ENCODE data around the gene WDR33. TPM values are rescaled to one million over a fixed set of nuclear protein-coding genes. Genes with fewer than 3 reads are reported as not detected.

WDR33 gene
- total and polyA plus RNA-seq, 8 donors = 7.9 to 99.9 (median 20.3) TPM

DNA sequence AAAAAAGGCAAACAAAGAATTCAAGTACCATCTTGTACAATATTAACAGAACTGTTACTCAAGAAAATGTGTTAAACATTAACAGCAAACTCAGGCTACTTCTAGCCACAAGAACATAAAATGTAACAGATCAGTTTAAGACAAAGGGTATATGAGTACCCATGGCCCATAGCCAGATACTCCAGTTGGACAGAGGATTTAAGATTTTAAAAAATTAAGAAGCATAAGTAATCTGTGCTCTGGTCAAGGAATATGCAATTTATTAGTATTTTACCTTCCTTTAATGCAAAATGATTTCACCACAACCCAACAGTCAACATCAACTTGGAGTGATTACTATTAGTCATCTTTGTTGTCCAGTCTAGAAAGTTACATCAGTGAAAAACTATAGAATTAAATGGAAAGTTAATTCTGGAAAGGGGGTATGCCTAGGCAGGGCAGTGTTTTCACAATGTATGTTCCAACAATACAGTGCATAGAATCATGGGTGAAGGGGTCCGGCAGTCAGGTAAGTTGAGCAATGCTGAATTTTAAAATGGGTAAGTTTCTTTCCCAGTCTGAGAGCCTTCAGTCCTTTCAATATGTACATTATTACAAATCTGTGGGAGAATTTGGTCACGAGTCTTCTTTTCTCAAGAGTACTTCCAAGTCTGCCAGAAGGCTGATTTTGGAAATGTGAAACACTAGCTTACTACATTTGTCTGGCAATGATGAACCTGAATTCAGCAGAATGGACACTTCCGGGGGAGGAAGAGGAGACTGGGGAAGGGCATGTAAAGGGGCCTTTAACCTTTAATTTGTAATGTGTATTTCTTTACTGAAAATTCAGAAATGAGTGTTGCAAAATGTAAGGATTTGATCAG, 75.2 kb downstream of the WDR33 start:
- TF ChIP-seq EP300 (IDR thresholded peaks at IDR 0.05) (no peak), POLR2AphosphoS5 (IDR thresholded peaks at IDR 0.05) (no peak), POLR2A (IDR thresholded peaks at IDR 0.05) (no peak)
- TF ChIP-seq, protein P1, sequence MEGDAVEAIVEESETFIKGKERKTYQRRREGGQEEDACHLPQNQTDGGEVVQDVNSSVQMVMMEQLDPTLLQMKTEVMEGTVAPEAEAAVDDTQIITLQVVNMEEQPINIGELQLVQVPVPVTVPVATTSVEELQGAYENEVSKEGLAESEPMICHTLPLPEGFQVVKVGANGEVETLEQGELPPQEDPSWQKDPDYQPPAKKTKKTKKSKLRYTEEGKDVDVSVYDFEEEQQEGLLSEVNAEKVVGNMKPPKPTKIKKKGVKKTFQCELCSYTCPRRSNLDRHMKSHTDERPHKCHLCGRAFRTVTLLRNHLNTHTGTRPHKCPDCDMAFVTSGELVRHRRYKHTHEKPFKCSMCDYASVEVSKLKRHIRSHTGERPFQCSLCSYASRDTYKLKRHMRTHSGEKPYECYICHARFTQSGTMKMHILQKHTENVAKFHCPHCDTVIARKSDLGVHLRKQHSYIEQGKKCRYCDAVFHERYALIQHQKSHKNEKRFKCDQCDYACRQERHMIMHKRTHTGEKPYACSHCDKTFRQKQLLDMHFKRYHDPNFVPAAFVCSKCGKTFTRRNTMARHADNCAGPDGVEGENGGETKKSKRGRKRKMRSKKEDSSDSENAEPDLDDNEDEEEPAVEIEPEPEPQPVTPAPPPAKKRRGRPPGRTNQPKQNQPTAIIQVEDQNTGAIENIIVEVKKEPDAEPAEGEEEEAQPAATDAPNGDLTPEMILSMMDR (IDR thresholded peaks at IDR 0.05) = no peak
- peak in 1 of 2 donors; percentile 19 for DNase-seq
- no peaks in the 10 kb centered on the region for H3K9me3 ChIP-seq
- peaks cover 0 to 9% (median 0%) of the 10 kb centered on the region in 4 donors for H3K36me3 ChIP-seq
- intact Hi-C loops (cut with DNase I; ENCODE audit: low total_unique reads) = no loop called here
- no peak overlapping the region for H3K4me3 ChIP-seq
- 83 to 92% (median 89%) methylated on average over 3 of the region's 3 CpGs for WGBS, 5 donors
- H3K27me3 ChIP-seq = no peaks in the 10 kb centered on the region
- H3K27ac ChIP-seq = no peak overlapping the region
- peaks cover 7 to 28% (median 13%) of the 10 kb centered on the region in 4 donors for H3K4me1 ChIP-seq

GRCh38 chr2:127735044-127735443, 75.9 kb downstream of the WDR33 start:
- H3K27ac ChIP-seq = no peak overlapping the region
- DNase-seq = peak in 1 of 2 donors; percentile 9
- 73 to 90% (median 84%) methylated on average over 2 of the region's 2 CpGs for WGBS, 5 donors
- no peak overlapping the region for H3K4me3 ChIP-seq
- peaks cover 0 to 6% (median 0%) of the 10 kb centered on the region in 4 donors for H3K36me3 ChIP-seq
- H3K27me3 ChIP-seq = no peaks in the 10 kb centered on the region
- H3K9me3 ChIP-seq = no peaks in the 10 kb centered on the region
- peaks cover 7 to 28% (median 13%) of the 10 kb centered on the region in 4 donors for H3K4me1 ChIP-seq
- intact Hi-C loops (cut with DNase I; ENCODE audit: low total_unique reads) = no loop called here
- no peak for TF ChIP-seq POLR2AphosphoS5 (IDR thresholded peaks at IDR 0.05)
- TF ChIP-seq EP300 (IDR thresholded peaks at IDR 0.05) = no peak
- no peak for TF ChIP-seq POLR2A (IDR thresholded peaks at IDR 0.05)
- TF ChIP-seq, protein P1 (IDR thresholded peaks at IDR 0.05) = no peak

DNA sequence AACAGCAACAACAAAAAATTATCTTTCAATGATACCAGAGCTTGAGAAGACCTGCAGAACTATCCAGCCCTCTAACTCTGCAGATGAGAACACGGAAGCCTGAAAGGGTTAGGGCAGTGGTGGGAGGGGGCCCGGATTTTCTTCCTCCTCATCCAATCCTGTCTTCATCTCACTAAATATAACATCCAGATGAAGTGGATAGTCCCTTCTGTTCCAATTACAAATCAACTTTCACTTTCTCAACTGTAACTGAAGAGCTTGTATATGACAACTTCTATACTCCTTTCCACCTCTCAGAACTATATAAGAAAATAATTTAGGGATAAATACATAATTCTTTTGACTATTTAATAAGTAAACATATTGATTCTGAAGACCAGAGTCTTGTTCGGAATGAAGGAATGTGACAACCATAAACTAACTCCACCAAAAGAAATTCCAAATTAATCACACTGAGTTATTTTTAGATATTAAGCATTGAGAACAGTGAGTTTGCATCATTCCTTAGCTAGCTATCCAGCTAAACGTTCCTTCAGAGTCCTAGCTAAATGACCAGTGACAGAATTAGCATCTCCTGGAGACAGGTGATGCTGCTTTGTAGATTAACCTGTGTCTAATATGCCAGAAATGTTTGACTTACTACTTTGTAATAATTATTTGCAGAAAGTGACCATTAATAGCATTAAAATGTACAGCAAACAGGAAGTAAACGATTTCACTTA, 77.0 kb downstream of the WDR33 start:
- no peaks in the 10 kb centered on the region for H3K27me3 ChIP-seq
- H3K9me3 ChIP-seq = no peaks in the 10 kb centered on the region
- WGBS, 5 donors = 47 to 65% (median 55%) methylated on average over 5 of the region's 5 CpGs
- peak overlapping the region in 1 of 5 donors; percentile 29 for H3K27ac ChIP-seq
- peaks cover 7 to 28% (median 13%) of the 10 kb centered on the region in 4 donors for H3K4me1 ChIP-seq
- intact Hi-C loops (cut with DNase I; ENCODE audit: low total_unique reads) = no loop called here
- TF ChIP-seq, protein P1 (IDR thresholded peaks at IDR 0.05) = no peak
- TF ChIP-seq EP300 (IDR thresholded peaks at IDR 0.05) = no peak
- TF ChIP-seq POLR2A (IDR thresholded peaks at IDR 0.05) = no peak
- no peak for TF ChIP-seq POLR2AphosphoS5 (IDR thresholded peaks at IDR 0.05)
- DNase-seq = peak in 1 of 2 donors; percentile 21
- peak overlapping the region in 3 of 4 donors; percentile 2 for H3K4me3 ChIP-seq
- H3K36me3 ChIP-seq = peaks cover 0 to 5% (median 0%) of the 10 kb centered on the region in 4 donors

DNA sequence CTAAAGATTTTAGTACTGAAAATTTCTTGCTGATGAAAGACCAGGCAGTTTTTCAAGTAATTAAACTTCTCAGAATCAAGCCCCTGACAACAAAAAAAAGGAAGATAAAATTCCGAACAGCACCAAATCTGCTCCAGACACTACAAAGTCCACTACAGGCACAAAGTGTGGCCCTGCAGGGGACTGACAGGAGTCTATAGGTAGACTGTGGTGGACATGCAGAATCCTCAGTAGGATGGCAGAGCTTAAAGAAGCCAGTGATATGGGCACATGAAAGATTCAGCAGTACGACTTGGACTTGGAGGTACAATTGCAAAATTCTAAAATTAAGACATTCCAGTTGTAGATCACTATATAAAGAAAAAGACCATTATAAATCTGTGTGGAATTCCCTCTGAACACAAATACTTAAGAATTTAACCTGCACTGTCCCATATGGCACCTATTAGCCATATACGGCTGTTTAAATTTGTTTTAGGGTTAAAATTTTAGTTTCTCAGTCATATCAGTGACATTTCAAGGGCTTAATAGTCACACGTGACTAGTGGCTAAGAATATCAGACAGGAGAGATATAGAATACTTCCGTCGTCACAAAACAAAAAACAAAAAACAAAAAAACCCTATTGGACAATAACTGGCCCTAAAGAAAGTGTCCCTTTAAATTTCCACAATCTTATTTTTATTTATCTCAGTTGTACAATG, 77.7 kb downstream of the WDR33 start:
- Histone ChIP-seq H3K27me3 (no peaks in the 10 kb centered on the region), H3K9me3 (no peaks in the 10 kb centered on the region), H3K4me3 (peak overlapping the region in 1 of 4 donors; percentile 2), H3K36me3 (peaks cover 0 to 1% (median 0%) of the 10 kb centered on the region in 4 donors), H3K4me1 (peaks cover 7 to 28% (median 13%) of the 10 kb centered on the region in 4 donors), H3K27ac (peak overlapping the region in 1 of 5 donors; percentile 29)
- TF ChIP-seq POLR2AphosphoS5 (IDR thresholded peaks at IDR 0.05) (no peak), POLR2A (IDR thresholded peaks at IDR 0.05) (no peak), EP300 (IDR thresholded peaks at IDR 0.05) (no peak)
- TF ChIP-seq, protein P1 (IDR thresholded peaks at IDR 0.05) = no peak
- 65 to 81% (median 71%) methylated on average over 6 of the region's 6 CpGs for WGBS, 5 donors
- no peak for DNase-seq
- intact Hi-C loops (cut with DNase I; ENCODE audit: low total_unique reads) = no loop called here
